Occipital lobe (tissue), 2 donors: ENCODE measurements around the gene CAD. TPM values are rescaled to one million over a fixed set of nuclear protein-coding genes. Genes with fewer than 3 reads are reported as not detected.
A peak's percentile ranks its signal among the peaks of the same experiment; 100 is the strongest.
"Not testable (repeated sequence)": the region's sequence is repeated elsewhere in the genome, so short reads cannot be mapped to it uniquely, and the experiment has no call there.

Experiments
- DNase-seq: peaks from one replicate; lab custom pipeline; 2025; lab: John Stamatoyannopoulos, UW
- total RNA-seq: library from RNA; depleted of rRNA; stranded (reverse); fragments of >200 nt; gene quantifications from one replicate; pipeline ENCODE4 v1.2.3, GENCODE V29; 2014

Gene CAD
- total RNA-seq, 1 donor from 2014 or later, result 16.2 TPM

- no peak for DNase-seq
Observed at GRCh38 chr2:27255187-27255586, 38.0 kb downstream of the CAD start.

- no peak for DNase-seq
Observed at GRCh38 chr2:27255660-27256059, 38.5 kb downstream of the CAD start.

- no peak for DNase-seq
Observed at GRCh38 chr2:27256855-27257454, 39.8 kb downstream of the CAD start.

- no peak for DNase-seq
Observed at GRCh38 chr2:27258051-27258450, 40.9 kb downstream of the CAD start.

- DNase-seq, result no peak
Observed at GRCh38 chr2:27261241-27261925, 44.2 kb downstream of the CAD start.

- DNase-seq, result no peak
Observed at GRCh38 chr2:27261926-27262298, 44.7 kb downstream of the CAD start.

- peak; percentile 68 for DNase-seq
Observed at GRCh38 chr2:27262379-27263286, 45.5 kb downstream of the CAD start, which contains the start of gene SLC30A3. Gene SLC30A3 (minus strand): TSS chr2:27263047. CDS start chr2:27262906, 141 bp downstream.

GRCh38 chr2:27263287-27264252 is 46.4 kb downstream of the CAD start:
- DNase-seq, result peak; percentile 30

GRCh38 chr2:27264253-27264752 is 47.1 kb downstream of the CAD start:
- no peak for DNase-seq

GRCh38 chr2:27264753-27265535 is 47.8 kb downstream of the CAD start:
- no peak for DNase-seq

- DNase-seq, result no peak
Observed at GRCh38 chr2:27265536-27265870, 48.3 kb downstream of the CAD start.

- not testable (repeated sequence) for DNase-seq
Observed at GRCh38 chr2:27268296-27268695, 51.1 kb downstream of the CAD start.

GRCh38 chr2:27270131-27270530 is 53.0 kb downstream of the CAD start:
- no peak for DNase-seq

GRCh38 chr2:27270670-27271069 is 53.5 kb downstream of the CAD start:
- DNase-seq, result no peak

GRCh38 chr2:27271631-27272340 is 54.6 kb downstream of the CAD start:
- DNase-seq, result no peak

- DNase-seq, result not testable (repeated sequence)
Observed at GRCh38 chr2:27272537-27273522, 55.7 kb downstream of the CAD start.

- no peak for DNase-seq
Observed at GRCh38 chr2:27275211-27276150, 58.3 kb downstream of the CAD start, which contains the start of gene DNAJC5G. Gene DNAJC5G (plus strand): TSS chr2:27275433. CDS start chr2:27276729, 1,296 bp downstream.
